SK-N-SH (cell line): ENCODE measurements around the gene DCDC2. TPM values are rescaled to one million over a fixed set of nuclear protein-coding genes. Genes with fewer than 3 reads are reported as not detected.

Experiments used
- CTCF ChIA-PET: fragments of 300-600, 350-600 bp; formaldehyde crosslinking; extraction: SDS; loops from one replicate; lab custom pipeline; 2021; lab: Yijun Ruan, JAX
- POLR2A ChIA-PET: fragments of 350-600 bp; sonication (Branson Sonifier 250); formaldehyde crosslinking; extraction: SDS; loops from one replicate; lab custom pipeline; 2020; ENCODE audit warnings: antibody characterized with exemption, inconsistent platforms; lab: Yijun Ruan, JAX
- DNase-seq: peaks from one replicate; pipeline ENCODE4 v3.0.0; 2012
- H2AFZ ChIP-seq: fragments of 200-600 bp; sonication (generic); 2 replicates; pipeline ENCODE4 v1.8.1; 2016; ENCODE audit warnings: antibody characterized with exemption, mild to moderate bottlenecking, low read depth
- H3F3A ChIP-seq: fragments of 200-600 bp; sonication (generic); replicated peaks from 2 replicates; pipeline ENCODE3; 2016; ENCODE audit warnings: antibody characterized with exemption, mild to moderate bottlenecking; ENCODE audit not compliant: insufficient read depth
- H3K27ac ChIP-seq, 2 experiments: fragments of 200-500 bp in 1 of 2; fragments of 200-600 bp in 1 of 2; sonication (Bioruptor generic) in 1 of 2; sonication (generic), shearing (Covaris generic) in 1 of 2; 2 replicates each; pipeline versions ENCODE4 v1.5.1 to v1.6.1; 2014 to 2016; ENCODE audit warnings: low read depth in 2 of 2, inconsistent platforms in 1 of 2, low read length in 1 of 2, mild to moderate bottlenecking in 1 of 2, mixed read lengths in 1 of 2
- H3K27me3 ChIP-seq: fragments of 200-600 bp; sonication (generic), shearing (Covaris generic); 2 replicates; pipeline ENCODE4 v1.6.1; 2016; ENCODE audit warnings: mixed run types; ENCODE audit not compliant: insufficient read depth
- H3K36me3 ChIP-seq, 2 experiments: fragments of 200-500 bp in 1 of 2; fragments of 200-600 bp in 1 of 2; sonication (Bioruptor generic) in 1 of 2; sonication (generic) in 1 of 2; replicated peaks in 1 of 2; 2 replicates each; pipeline versions ENCODE3 to v1.5.1; 2014 to 2016; ENCODE audit warnings: low read length in 1 of 2, mild to moderate bottlenecking in 1 of 2; ENCODE audit not compliant: insufficient read depth in 2 of 2, control insufficient read depth in 1 of 2
- H3K4me1 ChIP-seq, 2 experiments: fragments of 200-500 bp in 1 of 2; fragments of 200-600 bp in 1 of 2; sonication (Bioruptor generic) in 1 of 2; sonication (generic), shearing (Covaris generic) in 1 of 2; 2 replicates each; pipeline versions ENCODE4 v1.5.1 to v1.6.1; 2014 to 2016; ENCODE audit warnings: low read depth in 1 of 2, low read length in 1 of 2, mixed run types in 1 of 2; ENCODE audit not compliant: insufficient read depth in 2 of 2, control insufficient read depth in 1 of 2
- H3K4me2 ChIP-seq: fragments of 200-600 bp; sonication (generic), shearing (Covaris generic); 2 replicates; pipeline ENCODE4 v1.6.1; 2017; ENCODE audit warnings: mixed run types
- H3K4me3 ChIP-seq, 2 experiments: fragments of 200-500 bp in 1 of 2; fragments of 200-600 bp in 1 of 2; sonication (Bioruptor generic) in 1 of 2; sonication (generic), shearing (Covaris generic) in 1 of 2; 2 replicates each; pipeline versions ENCODE4 v1.5.1 to v1.8.1; 2014 to 2016; ENCODE audit warnings: low read depth in 2 of 2, inconsistent platforms in 1 of 2, low read length in 1 of 2, mild to moderate bottlenecking in 1 of 2, mixed read lengths in 1 of 2, moderate library complexity in 1 of 2
- H3K79me2 ChIP-seq: fragments of 200-600 bp; sonication (generic); 2 replicates; pipeline ENCODE4 v1.8.1; 2017; ENCODE audit warnings: mild to moderate bottlenecking; ENCODE audit not compliant: insufficient read depth
- H3K9ac ChIP-seq: fragments of 200-600 bp; sonication (generic); 2 replicates; pipeline ENCODE4 v1.6.1; 2017; ENCODE audit warnings: mixed run types
- H3K9me2 ChIP-seq: fragments of 200-600 bp; sonication (generic); 2 replicates; pipeline ENCODE4 v1.6.1; 2017; ENCODE audit warnings: mixed run types
- H3K9me3 ChIP-seq: fragments of 200-600 bp; sonication (generic); 2 replicates; pipeline ENCODE4 v1.6.1; 2017; ENCODE audit warnings: mixed run types, mild to moderate bottlenecking, moderate library complexity
- H4K20me1 ChIP-seq: fragments of 200-600 bp; sonication (generic); 2 replicates; pipeline ENCODE4 v1.6.1; 2017; ENCODE audit warnings: mild to moderate bottlenecking, mixed run types; ENCODE audit not compliant: insufficient read depth
- EP300 ChIP-seq, 2 experiments: IDR thresholded peaks; 2 replicates each; pipeline versions ENCODE4 v1.4.0 to v1.6.1; 2012; ENCODE audit warnings: borderline replicate concordance in 1 of 2, low read depth in 1 of 2, low read length in 1 of 2
- EZH2phosphoT487 ChIP-seq: fragments of 200-600 bp; sonication (generic); IDR thresholded peaks from 2 replicates; pipeline ENCODE4 v1.6.1; 2017; ENCODE audit warnings: low read depth, mixed run types, mild to moderate bottlenecking, antibody characterized with exemption, moderate library complexity, borderline replicate concordance
- FOXJ3 ChIP-seq: sonication (generic); formaldehyde crosslinking; IDR thresholded peaks from 2 replicates; pipeline ENCODE4 v1.5.1; 2020; ENCODE audit warnings: mild to moderate bottlenecking, missing genetic modification reagents
- FOXM1 ChIP-seq: IDR thresholded peaks from 2 replicates; pipeline ENCODE4 v1.4.0; 2012; ENCODE audit warnings: low read depth, mild to moderate bottlenecking
- GATA2 ChIP-seq: sonication (generic); formaldehyde crosslinking; IDR thresholded peaks from 2 replicates; pipeline ENCODE4 v1.5.0; 2020; ENCODE audit warnings: mild to moderate bottlenecking, missing genetic modification reagents
- IRF3 ChIP-seq: fragments of 150-350 bp; IDR thresholded peaks from 2 replicates; pipeline ENCODE4 v1.6.1; 2016; ENCODE audit warnings: mild to moderate bottlenecking, low read depth, low read length
- JUND ChIP-seq: IDR thresholded peaks from 2 replicates; pipeline ENCODE4 v1.4.0; 2012
- MAX ChIP-seq: IDR thresholded peaks from 2 replicates; pipeline ENCODE4 v1.4.0; 2012; ENCODE audit warnings: low read depth
- MEF2A ChIP-seq: IDR thresholded peaks from 2 replicates; pipeline ENCODE4 v1.4.0; 2012; ENCODE audit warnings: low read depth, borderline replicate concordance
- MXI1 ChIP-seq: IDR thresholded peaks from 2 replicates; pipeline ENCODE4 v1.6.1; 2012; ENCODE audit warnings: mild to moderate bottlenecking, low read depth, low read length, improper control_type of control experiment
- NFIC ChIP-seq: IDR thresholded peaks from 2 replicates; pipeline ENCODE4 v1.4.0; 2012; ENCODE audit warnings: borderline replicate concordance
- SMC3 ChIP-seq: IDR thresholded peaks from 2 replicates; pipeline ENCODE4 v1.6.1; 2012; ENCODE audit warnings: low read depth, low read length, improper control_type of control experiment
- TAF1 ChIP-seq: IDR thresholded peaks from 2 replicates; pipeline ENCODE4 v1.6.1; 2012; ENCODE audit warnings: low read depth, mild to moderate bottlenecking, low read length, moderate library complexity, borderline replicate concordance
- TCF12 ChIP-seq: IDR thresholded peaks from 2 replicates; pipeline ENCODE4 v1.4.0; 2012
- TEAD4 ChIP-seq: IDR thresholded peaks from 2 replicates; pipeline ENCODE4 v1.4.0; 2012; ENCODE audit warnings: mild to moderate bottlenecking, borderline replicate concordance; ENCODE audit not compliant: insufficient read depth
- USF2 ChIP-seq: fragments of 150-350 bp; IDR thresholded peaks from 2 replicates; pipeline ENCODE4 v1.6.1; 2017; ENCODE audit warnings: antibody characterized with exemption, low read length, low read depth, borderline replicate concordance
- YY1 ChIP-seq: IDR thresholded peaks from 2 replicates; pipeline ENCODE4 v1.4.0; 2012; ENCODE audit warnings: low read depth, mild to moderate bottlenecking
- ZBTB33 ChIP-seq: IDR thresholded peaks from 2 replicates; pipeline ENCODE4 v1.4.0; 2012; ENCODE audit warnings: low read depth, borderline replicate concordance
- WGBS: methylation state at CpG from one replicate; pipeline ENCODE4 v1.1.6; 2017; ENCODE audit warnings: low lambda C conversion rate; 5-methylcytosine and 5-hydroxymethylcytosine counted together
- polyA plus RNA-seq, 3 experiments: library from polyadenylated mRNA; depleted of rRNA; stranded (reverse); fragments of >200 nt; gene quantifications; 2 replicates each; pipeline ENCODE4 v1.2.3, GENCODE V29; 2012

The DCDC2 gene
- polyA plus RNA-seq, 1 of the 3 experiments (the other 2 are of a cell fraction) = not detected

- no peak overlapping the region for H3K4me2 ChIP-seq
- no peak overlapping the region for H3K9ac ChIP-seq
- CTCF ChIA-PET = interaction anchor here (1.2 kb wide), 1 partner anchor 31 kb away, joined by 5 read pairs; no protein-coding TSS in a partner anchor
- H3K36me3 ChIP-seq = no peaks in the 10 kb centered on the region
- peaks cover 0 to 4% of the 10 kb centered on the region in 2 experiments; a peak in 1 of 4 replicates for H3K4me1 ChIP-seq
- H3K9me3 ChIP-seq = no peaks in the 10 kb centered on the region
- POLR2A ChIA-PET = no interaction called here
- H4K20me1 ChIP-seq = no peaks in the 10 kb centered on the region
- DNase-seq = no peak
- no peak overlapping the region for H2AFZ ChIP-seq
- no peak overlapping the region for H3K4me3 ChIP-seq
- no peaks in the 10 kb centered on the region for H3K27me3 ChIP-seq
- no peak overlapping the region for H3K27ac ChIP-seq
- WGBS = 39% methylated on average over 4 of the region's 4 CpGs
- no peaks in the 10 kb centered on the region for H3K9me2 ChIP-seq
- no peaks in the 10 kb centered on the region for H3F3A ChIP-seq
- no peaks in the 10 kb centered on the region for H3K79me2 ChIP-seq
- no peak for TF ChIP-seq JUND
- TF ChIP-seq FOXJ3 (CRISPR knock-in tag) = no peak
- TF ChIP-seq YY1 = no peak
- no peak for TF ChIP-seq MAX
- TF ChIP-seq TCF12 = no peak
- no peak for TF ChIP-seq NFIC
- TF ChIP-seq FOXM1 = no peak
- no peak for TF ChIP-seq EZH2phosphoT487
- TF ChIP-seq TEAD4 = no peak
- no peak for TF ChIP-seq GATA2 (CRISPR knock-in tag)
- TF ChIP-seq USF2 = no peak
- TF ChIP-seq IRF3 = no peak
- TF ChIP-seq ZBTB33 = no peak
- TF ChIP-seq MXI1 = no peak
- no peak for TF ChIP-seq TAF1
- no peak for TF ChIP-seq SMC3
- no peak for TF ChIP-seq MEF2A
- no peak for TF ChIP-seq EP300 (IDR thresholded peaks at IDR 0.05; ENCODE audit: borderline replicate concordance in 1 of 2, low read depth in 1 of 2, low read length in 1 of 2)
Measured at GRCh38 chr6:24306038-24306437, 51.8 kb downstream of the DCDC2 start.
